SKM-1 (cell line): ENCODE results near the gene CMIP.

Experiments
- DNase-seq: peaks from one replicate; lab custom pipeline; 2025; ENCODE audit not compliant: unreplicated experiment; lab: John Stamatoyannopoulos, UW

Gene CMIP

DNA sequence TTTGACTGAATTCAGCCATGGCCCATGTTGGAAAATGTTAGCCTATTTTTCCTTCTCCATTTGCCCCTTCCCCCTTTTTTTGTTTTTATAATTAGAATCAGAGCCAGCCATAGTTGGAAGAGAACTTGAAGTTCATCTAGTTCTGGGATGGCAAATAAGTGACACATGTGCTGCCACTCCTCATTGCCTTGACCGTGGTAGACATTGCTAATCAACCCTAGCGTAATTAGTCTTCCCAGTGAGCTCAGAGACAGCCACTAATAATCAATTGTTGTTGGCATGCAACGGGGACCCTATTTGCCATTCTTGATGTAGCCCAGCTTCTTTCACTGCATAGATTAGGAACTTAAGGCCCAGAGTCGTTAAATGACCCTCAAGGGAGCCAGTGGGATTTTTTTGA is 16.6 kb downstream of the CMIP start:
- no peak for DNase-seq

DNA sequence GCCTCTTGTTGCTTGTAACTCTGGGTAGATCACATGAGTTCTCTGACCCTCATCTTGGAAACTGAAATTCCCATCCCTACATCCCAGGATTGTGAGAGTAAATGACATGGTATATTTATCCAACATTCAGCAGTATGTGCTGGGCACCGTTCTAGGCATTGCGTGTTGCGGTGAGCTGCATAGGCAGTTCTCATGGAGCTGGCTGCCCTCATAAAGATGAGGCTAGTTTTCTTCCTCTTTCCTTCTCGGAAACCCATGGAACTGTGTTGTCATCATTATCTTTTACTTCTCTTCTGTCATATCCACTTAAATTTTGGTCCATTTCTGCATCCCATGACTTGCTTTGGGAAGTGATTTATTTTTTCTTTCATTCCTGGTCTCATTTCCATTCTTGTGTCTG is 17.2 kb downstream of the CMIP start:
- DNase-seq: no peak

DNA sequence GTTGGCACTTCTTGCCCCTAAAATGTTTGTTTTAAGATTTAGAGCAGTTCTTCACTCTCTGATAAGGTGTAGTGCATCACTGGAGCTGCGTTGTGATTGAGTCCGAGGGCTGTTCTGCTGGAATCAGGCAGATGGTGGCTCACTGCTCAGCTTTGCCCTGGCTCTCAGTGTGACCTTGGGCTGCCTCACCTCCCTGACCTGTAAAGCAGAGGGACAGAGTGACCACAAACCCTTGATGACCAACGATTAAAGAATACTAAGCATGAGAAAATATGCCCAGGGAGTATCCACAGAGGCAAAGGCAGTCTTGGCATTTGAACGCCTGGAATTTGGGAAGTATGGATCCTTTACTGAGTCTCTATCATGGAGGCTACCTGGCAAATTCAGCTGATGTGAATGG is 18.1 kb downstream of the CMIP start:
- no peak for DNase-seq

DNA sequence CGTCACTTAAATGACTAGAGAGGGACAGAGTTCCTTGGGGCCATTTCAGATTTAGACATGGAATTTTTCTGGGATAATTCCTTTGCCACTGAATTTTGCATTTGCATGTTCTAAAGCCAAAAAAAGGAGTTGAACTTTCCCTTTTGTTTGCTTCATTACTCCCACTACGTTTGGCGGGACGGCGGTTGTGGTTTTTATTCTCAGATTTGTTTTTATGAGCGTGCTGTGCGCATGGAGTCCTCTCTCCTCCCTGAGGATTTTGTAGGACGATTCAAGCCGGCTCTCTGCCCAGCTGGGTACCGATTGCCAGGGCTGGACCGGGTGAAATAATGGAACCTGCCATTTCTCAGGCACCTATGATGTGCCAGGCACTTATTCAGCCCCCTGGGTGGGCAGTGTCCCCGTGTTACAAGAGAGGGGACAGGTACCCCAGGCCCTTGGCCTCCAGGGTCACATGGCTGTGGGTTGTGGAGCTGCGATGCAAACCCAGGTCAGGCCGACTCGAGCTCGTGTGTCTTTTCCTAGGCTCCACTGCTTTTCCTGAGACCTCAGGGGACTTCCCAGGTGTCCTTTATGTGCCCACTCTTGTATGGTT is 18.8 kb downstream of the CMIP start:
- no peak for DNase-seq

DNA sequence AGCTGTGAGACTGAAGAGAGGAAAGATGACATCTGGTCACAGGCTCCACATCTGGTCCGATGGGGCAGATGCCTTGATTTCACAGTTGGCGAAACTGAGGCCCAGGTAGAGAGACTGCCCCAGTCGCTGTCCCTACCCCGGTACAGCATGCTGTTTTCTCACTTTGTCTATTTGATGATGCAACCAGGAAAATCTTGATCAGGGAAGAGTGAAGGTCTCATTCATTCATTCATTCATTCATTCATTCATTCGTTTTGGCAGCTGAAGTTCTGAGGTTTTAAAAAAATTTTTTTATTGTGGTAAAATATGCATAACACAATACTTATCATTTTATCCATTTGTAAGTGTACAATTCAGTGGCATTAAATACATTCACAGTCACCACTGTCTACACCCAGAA is 19.7 kb downstream of the CMIP start:
- no peak for DNase-seq

DNA sequence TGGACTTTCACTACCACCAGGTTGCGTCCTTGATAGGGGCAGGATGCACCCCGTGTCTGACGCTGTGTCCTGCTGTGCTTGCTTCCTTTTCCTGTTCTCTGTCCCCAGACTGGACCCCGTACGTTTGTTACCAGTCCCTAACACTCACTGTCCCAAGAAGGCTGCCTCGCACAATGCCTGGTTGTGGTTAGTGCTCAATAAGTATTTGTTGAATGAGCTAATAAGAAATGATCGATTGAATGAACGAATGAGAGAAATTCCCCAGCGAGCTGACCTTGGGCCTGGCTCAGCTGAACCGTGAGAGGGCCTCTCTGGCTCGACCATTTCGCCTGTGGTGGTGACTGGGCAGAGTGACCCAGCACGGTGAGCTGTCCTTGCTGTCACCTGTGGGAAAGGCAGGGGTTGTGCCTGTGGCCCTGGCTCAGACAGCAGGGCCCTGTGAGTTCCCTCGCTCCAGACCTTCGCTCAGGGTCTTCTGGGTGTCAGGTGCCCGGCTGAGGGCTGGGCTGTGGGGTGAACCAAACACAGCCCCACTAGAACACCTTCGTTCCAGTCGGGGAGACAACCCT is 20.9 kb downstream of the CMIP start:
- DNase-seq: no peak

DNA sequence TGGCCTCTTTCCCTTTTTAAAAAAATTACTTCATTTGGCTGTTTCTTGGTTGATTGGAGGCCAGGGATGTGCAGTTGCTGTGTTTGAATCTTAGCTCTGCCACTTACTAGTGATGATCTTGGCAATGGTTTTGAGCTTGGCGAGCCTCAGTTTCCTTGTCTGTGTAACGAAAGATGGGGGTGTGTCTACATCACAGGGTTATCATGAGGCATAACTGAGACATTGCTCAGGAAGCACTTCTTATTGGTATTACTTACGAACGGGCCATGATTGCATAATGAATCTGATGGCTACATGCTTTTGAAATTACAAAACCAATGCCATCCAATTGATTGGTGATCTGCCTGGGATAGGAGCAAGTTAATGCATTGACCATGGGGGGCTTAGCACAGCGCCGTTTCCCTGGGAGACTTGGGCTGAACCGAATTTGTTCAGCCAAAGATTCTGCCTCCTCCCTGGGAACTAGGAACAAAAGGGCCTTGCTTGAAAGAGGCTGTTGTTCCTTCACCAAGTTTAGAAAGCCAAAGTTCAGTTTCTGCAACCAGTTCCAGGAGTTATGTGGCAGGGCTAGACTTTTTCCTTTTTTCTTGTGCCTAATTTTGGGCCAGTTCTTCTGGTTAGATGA is 21.9 kb downstream of the CMIP start:
- DNase-seq: no peak

DNA sequence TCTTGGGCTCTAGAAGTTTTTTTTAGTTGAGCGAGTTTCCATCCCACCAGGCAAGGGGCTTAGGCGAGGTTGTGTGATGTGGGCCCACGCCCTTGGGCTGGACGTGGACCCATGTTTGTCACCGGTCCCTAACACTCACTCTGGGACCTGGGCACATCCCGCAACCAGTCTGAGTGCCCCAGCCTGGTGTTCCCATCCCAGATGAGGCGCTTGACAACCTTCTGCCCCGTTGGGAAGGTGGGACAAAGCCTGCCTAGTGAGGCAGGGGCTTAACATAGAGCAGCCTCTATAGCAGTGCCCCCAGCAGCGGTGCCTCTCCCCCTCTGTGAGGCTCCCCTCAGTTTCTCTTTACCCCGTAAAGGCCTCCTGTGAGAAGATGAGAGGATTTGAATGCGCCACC is 22.5 kb downstream of the CMIP start:
- DNase-seq: no peak

DNA sequence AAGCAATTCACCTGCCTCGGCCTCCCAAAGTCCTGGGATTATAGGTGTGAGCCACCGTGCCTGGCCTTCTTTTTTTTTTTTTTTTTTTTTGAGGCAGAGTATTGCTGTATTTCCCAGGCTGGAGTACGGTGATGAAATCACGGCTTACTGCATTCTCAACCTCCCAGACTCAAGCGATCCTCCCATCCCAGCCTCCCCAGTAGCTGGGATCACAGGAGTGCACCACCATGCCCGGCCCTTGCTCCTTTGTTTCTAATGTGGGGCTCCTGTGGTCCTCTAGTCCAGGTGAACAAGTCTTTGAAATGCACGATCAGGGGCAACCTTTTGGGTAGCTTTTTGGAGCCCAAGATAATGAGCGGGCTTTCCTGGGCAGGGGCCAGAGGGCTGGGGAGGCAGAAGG is 23.2 kb downstream of the CMIP start:
- DNase-seq: no peak

DNA sequence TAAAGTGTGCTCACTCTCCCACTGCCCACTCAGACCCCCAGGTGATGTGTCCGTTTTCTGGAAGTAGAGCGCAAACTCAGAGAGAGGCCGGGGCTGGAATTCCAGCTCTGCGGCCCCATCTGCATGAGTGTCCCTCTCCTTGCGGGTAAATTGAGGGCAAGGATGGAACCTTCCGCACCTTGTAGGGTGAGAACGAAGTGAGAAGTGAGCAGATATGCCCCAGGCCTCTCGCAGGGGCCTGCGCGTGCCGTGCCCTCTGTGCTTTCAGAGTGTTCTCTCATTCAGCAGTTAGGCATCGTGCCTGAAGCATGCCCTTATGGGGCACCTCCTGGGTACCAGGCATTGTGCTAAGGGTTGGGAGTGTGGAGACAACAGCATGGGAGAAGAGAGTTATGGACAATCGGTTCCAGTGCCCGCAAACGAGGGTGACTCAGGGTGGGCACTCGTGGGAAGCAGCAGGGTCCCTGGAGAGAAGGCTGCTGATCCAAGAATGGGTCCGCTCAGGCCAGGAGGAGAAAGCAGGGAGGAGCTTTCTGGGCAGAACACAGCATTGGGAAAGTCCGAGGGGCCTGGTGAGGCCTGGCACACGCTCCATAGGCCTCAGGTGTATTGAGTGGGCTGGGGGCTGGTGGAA is 23.8 kb downstream of the CMIP start:
- DNase-seq: no peak

DNA sequence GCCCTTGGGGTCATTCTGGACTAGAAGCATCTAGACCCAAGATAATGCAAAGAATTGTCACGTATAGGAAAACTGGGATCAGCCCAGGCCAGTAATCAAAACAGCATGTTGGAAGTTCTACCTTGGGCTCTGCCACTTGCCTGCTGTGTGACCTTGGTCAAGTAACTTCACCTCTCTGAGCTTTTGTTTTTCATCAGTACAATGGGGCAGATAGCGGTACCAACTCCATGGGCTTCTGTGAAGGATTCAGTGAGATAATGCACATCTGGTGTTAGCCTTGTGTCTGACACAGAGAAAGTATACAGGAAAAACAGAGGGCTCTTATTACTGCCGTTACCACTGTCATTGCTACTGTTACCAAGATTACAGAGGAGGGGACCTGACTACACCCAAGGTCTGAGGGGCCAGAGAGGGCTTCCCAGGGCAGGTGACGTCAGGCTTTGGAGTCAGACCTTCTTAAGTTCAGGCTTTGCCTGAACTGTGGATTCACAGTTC is 24.6 kb downstream of the CMIP start:
- no peak for DNase-seq

DNA sequence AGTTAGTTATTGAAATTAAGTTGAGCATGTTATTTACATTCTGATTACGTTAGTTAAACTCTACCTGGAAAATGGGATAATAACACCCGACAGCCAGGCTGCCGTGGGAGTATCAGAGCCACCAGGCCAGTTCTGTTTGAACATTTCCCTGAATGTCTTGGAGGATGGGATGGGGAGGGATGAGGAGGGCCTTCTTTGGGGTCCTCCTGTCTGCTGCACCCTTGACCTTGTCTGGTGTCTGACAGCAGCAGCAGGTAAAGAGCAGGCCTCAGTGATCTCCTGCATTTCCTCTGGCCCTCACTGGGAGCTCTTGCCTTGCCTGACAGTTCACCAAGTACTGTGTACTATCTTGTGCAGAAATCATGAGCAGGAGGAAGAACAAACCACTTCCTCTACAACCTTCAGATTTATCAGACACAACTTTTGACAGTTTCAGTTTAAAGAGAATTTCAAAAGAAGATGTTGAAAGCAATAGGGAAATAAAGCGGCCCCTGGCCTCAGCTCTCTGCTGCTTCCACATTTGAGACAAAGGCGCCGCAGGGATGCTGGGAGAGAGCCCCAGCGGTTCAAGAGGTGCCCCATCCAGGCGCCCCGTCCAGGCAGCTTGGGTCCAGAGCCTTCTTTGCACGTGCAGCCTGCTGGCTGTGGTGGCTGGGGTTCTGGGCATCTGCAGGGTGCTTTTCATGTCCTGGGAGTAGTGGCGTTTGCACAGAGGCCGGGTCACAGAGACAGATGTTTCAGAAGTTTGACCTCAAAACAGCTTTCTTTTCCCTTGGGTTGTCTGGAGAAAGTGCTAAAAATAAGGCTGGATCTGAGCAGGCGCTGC is 25.3 kb downstream of the CMIP start:
- DNase-seq: peak; percentile 97

DNA sequence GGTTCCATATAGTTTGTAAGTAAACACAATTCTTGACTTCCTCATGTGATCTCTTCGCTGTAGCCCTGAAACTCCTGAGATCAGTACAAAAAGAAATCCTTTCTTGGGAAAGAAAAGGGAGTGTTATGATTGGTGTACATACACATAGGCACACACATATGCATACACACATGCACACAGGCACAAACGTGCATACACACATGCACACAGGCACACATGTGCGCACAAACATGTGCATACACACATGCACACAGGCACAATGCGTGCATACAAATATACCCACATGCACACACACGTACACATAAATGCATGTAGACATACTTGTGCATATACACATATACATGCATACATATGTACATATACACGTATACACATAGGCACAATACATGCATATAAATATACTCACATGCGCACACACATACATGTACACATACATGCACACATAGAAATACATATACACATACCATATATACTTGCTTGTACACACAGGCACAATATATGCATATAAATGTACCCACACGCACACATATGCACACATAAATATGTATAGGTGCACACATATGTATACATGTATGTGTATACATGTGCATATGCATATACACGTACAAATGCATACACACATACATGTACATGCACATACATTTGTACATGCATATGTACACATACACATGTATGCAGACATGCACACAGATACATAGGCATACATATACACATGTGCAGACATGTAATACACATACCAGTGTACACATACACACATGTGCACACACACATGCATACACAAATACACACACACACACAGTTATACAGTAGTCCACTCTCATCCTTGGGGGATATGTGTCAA is 26.4 kb downstream of the CMIP start:
- no peak for DNase-seq

DNA sequence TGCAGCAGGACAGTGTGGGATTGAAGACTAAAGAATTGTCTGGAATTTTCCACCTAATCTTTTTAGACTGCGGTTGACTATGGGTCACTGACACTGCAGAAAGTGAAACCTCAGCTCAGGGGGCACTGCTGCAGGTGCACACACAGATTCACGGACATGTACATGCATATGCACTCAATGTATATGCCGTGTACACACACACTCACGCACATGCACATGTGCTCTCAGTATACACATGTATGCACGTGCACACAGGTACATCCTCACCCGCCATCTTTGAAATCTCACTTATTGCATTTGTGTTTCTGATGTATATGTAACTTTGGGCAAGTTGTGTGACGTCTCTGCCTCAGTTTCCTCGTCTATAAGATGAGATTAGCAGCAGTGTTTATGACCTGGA is 27.3 kb downstream of the CMIP start:
- no peak for DNase-seq

DNA sequence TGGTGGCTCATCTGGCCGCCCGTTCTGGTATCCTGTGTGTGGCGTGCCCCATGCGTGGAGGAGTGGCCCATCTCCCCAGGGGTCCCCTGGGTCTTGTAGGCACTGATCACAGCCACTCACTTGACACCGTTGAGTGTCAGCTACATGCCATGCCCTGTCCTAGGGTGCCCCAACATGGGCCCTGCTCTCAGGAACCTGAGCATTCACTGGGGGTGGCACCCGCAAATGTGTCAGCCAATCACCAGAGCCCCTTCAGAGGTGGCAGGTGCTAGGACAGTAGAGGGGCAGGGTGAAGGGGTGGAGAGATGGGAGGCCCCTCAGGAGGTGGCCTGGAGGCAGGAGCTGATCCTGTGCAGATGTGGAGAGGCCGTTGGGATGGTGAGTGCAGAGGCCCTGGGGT is 27.8 kb downstream of the CMIP start:
- DNase-seq: no peak

DNA sequence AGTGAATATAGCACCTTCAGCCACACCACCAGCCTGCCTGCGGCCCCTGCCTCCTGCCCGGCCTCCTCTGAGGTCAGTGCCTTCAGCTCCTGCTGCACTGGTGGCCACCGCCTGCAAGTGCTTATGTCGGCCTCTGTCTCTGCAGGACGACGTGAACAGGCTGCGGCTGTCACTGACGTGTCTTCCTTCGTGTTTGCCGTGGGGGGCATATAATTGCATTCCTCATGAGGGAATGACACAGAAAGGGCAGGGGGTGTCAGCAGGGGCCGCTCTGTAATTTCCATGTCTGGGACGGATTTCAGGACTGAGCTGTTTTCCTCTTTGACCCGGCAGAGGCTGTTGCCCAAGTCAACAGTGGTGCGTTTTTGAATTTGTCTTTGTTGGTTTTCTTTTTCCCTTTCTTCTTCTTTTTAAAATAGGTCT is 28.5 kb downstream of the CMIP start:
- no peak for DNase-seq

DNA sequence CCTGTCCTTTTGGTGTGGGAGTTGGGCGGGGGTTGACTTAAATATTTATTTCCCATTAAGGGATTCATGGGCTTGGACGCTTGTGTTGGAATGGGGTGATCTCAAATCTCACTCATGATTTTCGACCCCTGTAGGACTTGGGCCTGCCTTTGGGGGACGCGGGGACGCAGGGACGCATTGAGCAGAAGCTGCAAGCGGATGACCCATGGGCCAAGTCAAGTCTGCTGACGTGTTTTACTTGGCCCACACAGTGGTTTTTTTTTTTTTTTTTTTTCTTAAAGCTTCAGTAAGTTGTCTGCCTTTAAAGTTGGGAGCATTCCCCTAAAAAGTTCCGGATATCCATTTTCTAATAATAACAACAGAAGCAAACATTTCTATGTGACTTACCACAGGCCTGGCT is 28.9 kb downstream of the CMIP start:
- no peak for DNase-seq

DNA sequence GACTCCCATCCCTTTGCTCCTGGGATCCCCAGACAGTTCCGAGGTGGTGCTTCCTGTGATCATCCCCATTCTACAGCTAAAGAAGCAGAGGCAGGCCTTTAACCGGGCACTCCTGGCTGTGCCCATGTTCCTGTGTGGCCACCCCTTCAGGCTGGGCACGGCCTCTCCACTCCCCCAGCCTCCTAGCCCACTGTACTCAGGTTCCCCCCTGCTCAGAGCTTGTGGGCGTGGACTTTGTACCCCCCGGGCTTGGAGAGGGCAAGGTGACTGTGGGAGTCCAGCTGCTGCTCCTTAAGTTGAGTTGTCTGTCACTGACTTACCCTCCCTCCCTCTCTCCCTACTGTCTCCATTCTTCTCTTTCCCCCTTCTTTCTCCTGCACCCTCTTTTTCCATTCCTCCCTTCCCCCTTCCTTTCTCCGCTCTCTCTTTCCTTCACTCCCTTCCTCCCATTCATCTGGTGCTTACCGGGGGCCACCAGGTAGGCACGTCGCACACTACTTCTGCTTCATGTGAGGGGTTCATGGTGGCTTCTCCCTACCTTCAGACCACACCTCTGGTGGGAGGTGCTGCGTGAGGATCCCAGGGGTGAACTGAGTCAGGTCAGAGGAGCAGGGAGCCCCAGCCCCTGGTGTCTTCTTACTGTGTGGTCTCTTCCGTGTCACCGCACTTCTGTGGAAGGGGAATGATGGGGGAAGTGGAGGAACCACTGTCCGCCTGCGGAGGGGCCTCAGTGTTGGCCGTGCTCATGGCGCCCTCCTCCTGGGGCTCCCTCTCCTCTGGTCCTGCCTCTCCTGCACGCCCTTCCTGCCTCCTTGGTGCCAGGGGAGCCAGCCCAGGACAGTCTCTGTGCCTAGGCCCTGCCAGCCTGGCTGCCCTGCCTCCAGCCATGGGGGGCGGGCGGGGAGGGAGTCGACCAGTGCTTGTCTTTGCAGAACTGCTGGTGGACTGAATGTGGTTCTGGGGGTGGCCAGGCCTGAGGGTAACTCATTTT is 29.7 kb downstream of the CMIP start:
- no peak for DNase-seq
